HG03175 (cell line): ENCODE measurements around the gene SIX5.

Experiments used
- ATAC-seq: cut with Tn5 transposase; IDR thresholded peaks from one replicate; pipeline ENCODE4 v1.9.1; 2021; ENCODE audit warnings: mild to moderate bottlenecking, moderate library complexity; ENCODE audit not compliant: unreplicated experiment

Gene SIX5

GRCh38 chr19:45793178-45793564, 24.1 kb upstream of the SIX5 start:
- ATAC-seq, result no peak

- peak; percentile 89 for ATAC-seq
These were observed 23.6 kb upstream of the SIX5 start, which contains the start of gene DMWD for GRCh38 chr19:45792470-45793177. DMWD (minus strand) TSS chr19:45792845; CDS start chr19:45792756, 89 bp downstream.

GRCh38 chr19:45791744-45792469, 22.9 kb upstream of the SIX5 start:
- peak; percentile 18 for ATAC-seq

- no peak for ATAC-seq
These were observed 21.9 kb upstream of the SIX5 start for GRCh38 chr19:45790942-45791341.

- no peak for ATAC-seq
These were observed 20.2 kb upstream of the SIX5 start for GRCh38 chr19:45789035-45789786.

- no peak for ATAC-seq
These were observed 17.5 kb upstream of the SIX5 start for GRCh38 chr19:45786533-45786894.

- no peak for ATAC-seq
These were observed 16.9 kb upstream of the SIX5 start for GRCh38 chr19:45785781-45786532.

- no peak for ATAC-seq
These were observed 16.0 kb upstream of the SIX5 start for GRCh38 chr19:45785097-45785496.

GRCh38 chr19:45784096-45784495, 15.0 kb upstream of the SIX5 start:
- no peak for ATAC-seq

GRCh38 chr19:45782820-45783785, 14.1 kb upstream of the SIX5 start:
- ATAC-seq, result no peak

- ATAC-seq, result no peak
These were observed 13.2 kb upstream of the SIX5 start, which contains the start of gene DMPK for GRCh38 chr19:45782162-45782691. DMPK (minus strand) TSS chr19:45782490; CDS start chr19:45782352, 138 bp downstream.

GRCh38 chr19:45781214-45782161, 12.4 kb upstream of the SIX5 start:
- ATAC-seq, result no peak

- ATAC-seq, result no peak
These were observed 11.6 kb upstream of the SIX5 start for GRCh38 chr19:45780448-45781213.

GRCh38 chr19:45780146-45780447, 11.0 kb upstream of the SIX5 start:
- no peak for ATAC-seq

GRCh38 chr19:45779231-45780145, 10.4 kb upstream of the SIX5 start:
- ATAC-seq, result peak; percentile 74

GRCh38 chr19:45778010-45778661, 9.1 kb upstream of the SIX5 start:
- ATAC-seq, result no peak
